Measurements from ENCODE around the gene GLYATL3. TPM values are rescaled to one million over a fixed set of nuclear protein-coding genes. Genes with fewer than 3 reads are reported as not detected.
A peak's percentile ranks its signal among the peaks of the same experiment; 100 is the strongest.
"Not testable (repeated sequence)": the region's sequence is repeated elsewhere in the genome, so short reads cannot be mapped to it uniquely, and the experiment has no call there.

Gene GLYATL3
- total RNA-seq, 1 experiment from 2014 or later = not detected

- Histone ChIP-seq H3K4me1 (ENCODE audit: low read length) (peaks cover 44% of the 10 kb centered on the region), H3K36me3 (ENCODE audit: insufficient read depth, low read length) (peaks cover 12% of the 10 kb centered on the region; the same call in 1 of the 2 replicates), H3K4me3 (ENCODE audit: low read length) (peak overlapping the region; percentile 94), H3K9ac (ENCODE audit: low read length) (peak overlapping the region; percentile 89; the same call in 1 of the 2 replicates), H3K9me3 (ENCODE audit: low read length) (no peaks in the 10 kb centered on the region), H3K27me3 (ENCODE audit: low read length) (no peaks in the 10 kb centered on the region), H3K79me2 (ENCODE audit: low read length) (peaks cover 98% of the 10 kb centered on the region), H3K4me2 (ENCODE audit: low read depth, low read length, poor library complexity, severe bottlenecking) (peak overlapping the region; percentile 99), H3K9me2 (replicated peaks; ENCODE audit: insufficient read depth, low read length) (no peaks in the 10 kb centered on the region), H3K27ac (ENCODE audit: low read length) (no peak overlapping the region), H4K20me1 (ENCODE audit: insufficient read depth, low read depth, low read length) (no peaks in the 10 kb centered on the region), H2AFZ (ENCODE audit: low read length) (no peak overlapping the region)
- DNase-seq = no peak
Observed at GRCh38 chr6:49464691-49465090, 35.0 kb upstream of the GLYATL3 start.

GRCh38 chr6:49468042-49468441, 31.7 kb upstream of the GLYATL3 start:
- Histone ChIP-seq H3K27me3 (ENCODE audit: low read length) (no peaks in the 10 kb centered on the region), H4K20me1 (ENCODE audit: insufficient read depth, low read depth, low read length) (no peaks in the 10 kb centered on the region), H3K36me3 (ENCODE audit: insufficient read depth, low read length) (peaks cover 43% of the 10 kb centered on the region), H3K27ac (ENCODE audit: low read length) (no peak overlapping the region), H3K9me3 (ENCODE audit: low read length) (no peaks in the 10 kb centered on the region), H3K4me1 (ENCODE audit: low read length) (peaks cover 20% of the 10 kb centered on the region), H3K9ac (ENCODE audit: low read length) (no peak overlapping the region), H3K4me2 (ENCODE audit: low read depth, low read length, poor library complexity, severe bottlenecking) (no peak overlapping the region), H3K4me3 (ENCODE audit: low read length) (no peak overlapping the region), H3K79me2 (ENCODE audit: low read length) (peaks cover 81% of the 10 kb centered on the region), H2AFZ (ENCODE audit: low read length) (no peak overlapping the region), H3K9me2 (replicated peaks; ENCODE audit: insufficient read depth, low read length) (no peaks in the 10 kb centered on the region)
- no peak for DNase-seq

- H3K27ac ChIP-seq (ENCODE audit: low read length); H3K4me3 ChIP-seq (ENCODE audit: low read length); H4K20me1 ChIP-seq (ENCODE audit: insufficient read depth, low read depth, low read length); H3K4me1 ChIP-seq (ENCODE audit: low read length); H3K9me3 ChIP-seq (ENCODE audit: low read length); DNase-seq; H3K27me3 ChIP-seq (ENCODE audit: low read length); H3K9ac ChIP-seq (ENCODE audit: low read length); H3K4me2 ChIP-seq (ENCODE audit: low read depth, low read length, poor library complexity, severe bottlenecking); H2AFZ ChIP-seq (ENCODE audit: low read length); H3K79me2 ChIP-seq (ENCODE audit: low read length); H3K9me2 ChIP-seq (replicated peaks; ENCODE audit: insufficient read depth, low read length): not testable (repeated sequence)
- peaks cover 48% of the 10 kb centered on the region for H3K36me3 ChIP-seq (ENCODE audit: insufficient read depth, low read length)
Observed at GRCh38 chr6:49476564-49476963, 23.2 kb upstream of the GLYATL3 start.

GRCh38 chr6:49479308-49479970, 20.3 kb upstream of the GLYATL3 start:
- no peak overlapping the region for H3K9ac ChIP-seq (ENCODE audit: low read length)
- H4K20me1 ChIP-seq (ENCODE audit: insufficient read depth, low read depth, low read length) = no peaks in the 10 kb centered on the region
- H2AFZ ChIP-seq (ENCODE audit: low read length) = no peak overlapping the region
- H3K4me3 ChIP-seq (ENCODE audit: low read length) = no peak overlapping the region
- H3K36me3 ChIP-seq (ENCODE audit: insufficient read depth, low read length) = peaks cover 28% of the 10 kb centered on the region; the same call in 1 of the 2 replicates
- H3K27me3 ChIP-seq (ENCODE audit: low read length) = no peaks in the 10 kb centered on the region
- no peak overlapping the region for H3K27ac ChIP-seq (ENCODE audit: low read length)
- H3K9me3 ChIP-seq (ENCODE audit: low read length) = no peaks in the 10 kb centered on the region
- no peak overlapping the region for H3K4me2 ChIP-seq (ENCODE audit: low read depth, low read length, poor library complexity, severe bottlenecking)
- no peak for DNase-seq
- no peaks in the 10 kb centered on the region for H3K4me1 ChIP-seq (ENCODE audit: low read length)
- H3K9me2 ChIP-seq (replicated peaks; ENCODE audit: insufficient read depth, low read length) = peaks cover 3% of the 10 kb centered on the region; the same call in 1 of the 2 replicates
- no peaks in the 10 kb centered on the region for H3K79me2 ChIP-seq (ENCODE audit: low read length)

GRCh38 chr6:49481846-49482245, 17.9 kb upstream of the GLYATL3 start:
- not testable (repeated sequence) for H3K9me2 ChIP-seq (replicated peaks; ENCODE audit: insufficient read depth, low read length); H3K4me1 ChIP-seq (ENCODE audit: low read length); H2AFZ ChIP-seq (ENCODE audit: low read length); H4K20me1 ChIP-seq (ENCODE audit: insufficient read depth, low read depth, low read length); H3K9ac ChIP-seq (ENCODE audit: low read length); H3K4me3 ChIP-seq (ENCODE audit: low read length); H3K79me2 ChIP-seq (ENCODE audit: low read length); H3K4me2 ChIP-seq (ENCODE audit: low read depth, low read length, poor library complexity, severe bottlenecking); DNase-seq; H3K27me3 ChIP-seq (ENCODE audit: low read length); H3K27ac ChIP-seq (ENCODE audit: low read length); H3K9me3 ChIP-seq (ENCODE audit: low read length)
- H3K36me3 ChIP-seq (ENCODE audit: insufficient read depth, low read length) = peaks cover 34% of the 10 kb centered on the region; the same call in 1 of the 2 replicates

GRCh38 chr6:49483380-49483779, 16.3 kb upstream of the GLYATL3 start:
- H3K9ac ChIP-seq (ENCODE audit: low read length); H3K4me2 ChIP-seq (ENCODE audit: low read depth, low read length, poor library complexity, severe bottlenecking); H4K20me1 ChIP-seq (ENCODE audit: insufficient read depth, low read depth, low read length); H3K4me3 ChIP-seq (ENCODE audit: low read length); H3K27ac ChIP-seq (ENCODE audit: low read length); H3K9me3 ChIP-seq (ENCODE audit: low read length); H2AFZ ChIP-seq (ENCODE audit: low read length); DNase-seq; H3K9me2 ChIP-seq (replicated peaks; ENCODE audit: insufficient read depth, low read length); H3K4me1 ChIP-seq (ENCODE audit: low read length); H3K27me3 ChIP-seq (ENCODE audit: low read length); H3K79me2 ChIP-seq (ENCODE audit: low read length): not testable (repeated sequence)
- H3K36me3 ChIP-seq (ENCODE audit: insufficient read depth, low read length) = peaks cover 32% of the 10 kb centered on the region; the same call in 1 of the 2 replicates

- no peak for DNase-seq
- no peaks in the 10 kb centered on the region for H3K27me3 ChIP-seq (ENCODE audit: low read length)
Observed at GRCh38 chr6:49490633-49491032, 9.1 kb upstream of the GLYATL3 start.

GRCh38 chr6:49497304-49497703, 2.4 kb upstream of the GLYATL3 start:
- Histone ChIP-seq H3K9ac (ENCODE audit: low read length) (no peak overlapping the region), H3K79me2 (ENCODE audit: low read length) (no peaks in the 10 kb centered on the region), H3K4me1 (ENCODE audit: low read length) (no peaks in the 10 kb centered on the region), H3K9me2 (replicated peaks; ENCODE audit: insufficient read depth, low read length) (no peaks in the 10 kb centered on the region), H3K4me3 (ENCODE audit: low read length) (no peak overlapping the region), H3K27ac (ENCODE audit: low read length) (no peak overlapping the region), H3K4me2 (ENCODE audit: low read depth, low read length, poor library complexity, severe bottlenecking) (no peak overlapping the region), H3K9me3 (ENCODE audit: low read length) (no peaks in the 10 kb centered on the region), H3K27me3 (ENCODE audit: low read length) (no peaks in the 10 kb centered on the region), H2AFZ (ENCODE audit: low read length) (no peak overlapping the region), H3K36me3 (ENCODE audit: insufficient read depth, low read length) (peaks cover 11% of the 10 kb centered on the region; the same call in 1 of the 2 replicates), H4K20me1 (ENCODE audit: insufficient read depth, low read depth, low read length) (no peaks in the 10 kb centered on the region)
- DNase-seq = no peak

More at GRCh38 chr6:49490633-49491032, 9.1 kb upstream of the GLYATL3 start:
- no peak overlapping the region for H3K9ac ChIP-seq (ENCODE audit: low read length)
- H2AFZ ChIP-seq (ENCODE audit: low read length) = no peak overlapping the region
- H3K9me3 ChIP-seq (ENCODE audit: low read length) = no peaks in the 10 kb centered on the region
- H3K4me2 ChIP-seq (ENCODE audit: low read depth, low read length, poor library complexity, severe bottlenecking) = no peak overlapping the region
- H3K79me2 ChIP-seq (ENCODE audit: low read length) = no peaks in the 10 kb centered on the region
- H3K4me1 ChIP-seq (ENCODE audit: low read length) = no peaks in the 10 kb centered on the region
- no peak overlapping the region for H3K27ac ChIP-seq (ENCODE audit: low read length)
- no peaks in the 10 kb centered on the region for H3K9me2 ChIP-seq (replicated peaks; ENCODE audit: insufficient read depth, low read length)
- H3K36me3 ChIP-seq (ENCODE audit: insufficient read depth, low read length) = peaks cover 40% of the 10 kb centered on the region
- H4K20me1 ChIP-seq (ENCODE audit: insufficient read depth, low read depth, low read length) = no peaks in the 10 kb centered on the region
- no peak overlapping the region for H3K4me3 ChIP-seq (ENCODE audit: low read length)

Measured in Karpas-422 (cell line).